HG02943 (cell line): ENCODE results near the gene SGCD.

Experiments used
- ATAC-seq: cut with Tn5 transposase; IDR thresholded peaks from one replicate; pipeline ENCODE4 v1.9.1; 2021; ENCODE audit warnings: mild to moderate bottlenecking, low read depth, moderate library complexity; ENCODE audit not compliant: unreplicated experiment

The SGCD gene

DNA sequence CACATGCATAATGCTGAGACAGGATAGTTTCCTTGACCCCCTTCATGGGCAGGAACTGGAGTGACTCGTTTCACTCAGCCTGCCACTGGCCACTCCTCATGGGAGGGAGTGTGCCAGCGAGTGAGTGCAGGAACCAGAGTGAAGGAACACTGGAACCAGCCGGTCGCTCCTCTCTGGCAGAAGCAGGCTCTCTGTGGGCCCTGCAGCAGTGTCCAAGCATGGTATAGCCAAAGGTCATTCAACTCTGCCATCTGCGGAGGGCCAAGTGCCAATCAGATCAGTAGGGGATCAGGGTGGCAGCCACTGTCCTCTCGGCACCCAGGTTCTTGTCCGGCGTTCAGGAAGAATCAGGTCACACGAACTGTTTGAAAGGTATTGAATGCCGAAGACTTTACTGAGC is 353.9 kb downstream of the SGCD start:
- no peak for ATAC-seq

DNA sequence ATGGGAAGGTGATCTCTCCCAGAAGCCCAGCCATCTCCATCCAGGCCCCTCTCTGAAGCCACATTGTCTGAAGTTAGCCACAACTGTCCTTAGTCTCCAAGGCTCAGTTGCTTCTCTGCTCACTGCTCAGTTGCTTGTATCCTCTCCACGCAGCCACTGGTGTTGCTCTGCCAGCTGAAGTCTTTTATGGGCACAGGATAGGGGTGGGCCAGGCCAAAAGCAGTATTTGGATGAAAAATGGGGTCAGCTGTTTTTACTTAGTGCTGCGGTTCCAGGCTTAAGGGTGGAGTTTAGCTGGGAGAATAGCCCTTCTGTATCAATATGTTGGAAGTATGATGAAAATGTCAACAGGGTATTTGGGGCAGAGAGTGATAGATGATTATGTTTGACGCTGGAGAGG is 354.3 kb downstream of the SGCD start:
- no peak for ATAC-seq

DNA sequence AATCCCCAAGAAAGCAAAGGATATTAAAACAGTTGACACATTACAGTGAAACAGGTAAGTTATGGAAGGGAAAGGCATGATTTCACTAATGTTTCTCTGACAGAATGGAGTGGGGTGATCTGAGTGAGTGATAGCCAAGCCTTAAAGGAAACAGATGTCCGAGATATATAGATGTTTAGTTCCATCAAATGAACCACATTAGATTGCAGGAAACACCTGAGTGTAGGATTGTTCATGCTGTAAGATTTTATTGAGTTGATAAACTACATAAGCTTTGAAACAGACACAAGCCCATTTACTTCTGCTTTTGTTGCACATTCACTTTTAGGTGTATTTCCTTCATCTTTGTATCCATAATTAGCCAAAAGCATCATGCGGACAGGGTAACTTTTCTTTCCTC is 356.0 kb downstream of the SGCD start:
- no peak for ATAC-seq

DNA sequence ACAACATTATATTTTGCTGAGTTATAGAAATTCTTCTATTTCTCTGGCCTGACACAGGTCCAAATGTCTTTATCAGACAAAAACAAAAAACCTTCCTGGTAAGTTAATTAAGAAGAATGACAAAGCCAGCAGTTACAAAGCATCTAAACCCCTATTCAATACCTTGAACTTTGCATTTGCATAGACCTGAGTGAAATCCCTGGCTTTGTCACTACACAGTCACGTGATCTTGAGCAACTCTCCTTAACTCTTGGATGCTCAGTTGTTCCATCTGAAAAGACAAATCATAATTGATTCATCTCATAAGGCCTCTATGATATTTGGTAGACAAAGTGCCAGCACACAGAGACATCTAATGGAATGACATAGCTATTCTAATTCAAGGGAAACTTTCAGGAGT is 356.5 kb downstream of the SGCD start:
- no peak for ATAC-seq

DNA sequence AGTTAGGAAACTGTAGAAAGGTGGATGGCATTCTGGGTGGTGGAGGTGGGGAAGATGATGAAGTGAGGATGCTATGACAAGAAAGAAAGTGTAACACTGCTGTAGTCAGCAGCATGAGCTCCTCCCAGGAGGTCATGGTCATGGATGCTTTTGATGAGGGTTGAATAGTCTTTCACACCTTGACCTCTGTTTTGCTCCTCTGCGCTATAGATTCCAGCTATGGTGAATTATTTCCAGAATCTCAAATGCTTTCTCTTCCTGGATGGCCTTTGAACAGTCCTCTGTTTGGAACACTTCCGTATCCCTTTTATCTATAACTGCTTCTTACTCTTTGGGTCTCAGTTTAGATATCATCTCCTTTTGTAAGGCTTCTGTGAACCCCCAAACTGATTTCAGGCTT is 357.3 kb downstream of the SGCD start:
- ATAC-seq, result no peak

DNA sequence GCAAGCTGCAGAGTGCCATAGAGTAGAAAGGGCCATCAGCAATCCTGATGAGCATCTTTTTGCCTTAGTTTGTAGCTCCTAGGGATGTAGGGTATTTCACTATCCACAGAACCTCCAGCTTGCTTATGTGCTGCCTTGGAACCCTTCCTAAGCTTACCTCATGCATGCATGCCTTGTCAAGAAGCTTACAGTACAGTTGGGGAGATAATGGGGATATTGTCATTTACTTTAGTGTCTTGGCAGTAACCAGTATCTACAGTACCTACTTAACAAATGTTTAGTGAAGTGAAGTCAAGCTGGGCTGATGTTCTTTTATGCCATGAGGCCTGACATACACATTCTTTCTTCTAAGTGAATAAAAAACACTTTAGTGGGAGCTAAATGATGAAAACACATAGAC is 358.5 kb downstream of the SGCD start:
- no peak for ATAC-seq

DNA sequence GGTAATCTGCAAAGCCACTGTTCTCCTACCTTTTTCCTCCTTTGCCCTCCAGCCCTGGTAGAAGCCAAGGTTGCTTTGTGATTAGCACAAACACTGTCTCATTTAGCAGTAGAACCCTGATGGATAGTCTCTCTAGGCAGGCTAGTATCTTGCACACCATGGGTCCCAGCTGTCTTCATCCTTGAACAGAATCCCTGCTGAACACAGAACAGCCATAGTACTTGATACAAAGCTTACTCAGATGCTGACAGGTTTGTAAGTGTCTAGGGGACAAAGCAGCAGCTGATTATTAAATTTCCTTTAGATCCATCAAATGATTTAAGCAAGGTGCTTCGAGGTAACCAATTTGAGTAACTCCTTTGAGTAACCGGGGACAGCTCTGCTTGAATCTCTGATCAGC is 359.4 kb downstream of the SGCD start:
- ATAC-seq, result no peak

DNA sequence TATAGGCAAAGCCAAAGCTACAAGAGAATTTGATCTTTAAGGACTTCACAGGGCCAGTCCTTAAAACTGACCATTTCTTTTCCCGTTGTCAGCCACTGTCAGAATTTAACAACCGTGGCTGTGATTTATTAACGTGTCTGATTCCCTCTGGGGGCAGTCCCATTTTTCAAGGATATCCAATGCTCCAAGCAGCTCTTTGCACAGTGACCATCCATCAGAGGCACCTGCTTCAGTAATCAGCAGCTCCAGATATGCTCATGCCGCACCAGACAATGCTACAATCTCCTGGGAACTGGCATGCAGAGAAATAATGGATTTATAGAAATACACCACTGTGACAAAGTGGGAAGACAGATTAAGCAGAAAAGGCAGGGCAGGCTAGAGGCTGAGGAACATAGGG is 359.8 kb downstream of the SGCD start:
- ATAC-seq, result no peak

DNA sequence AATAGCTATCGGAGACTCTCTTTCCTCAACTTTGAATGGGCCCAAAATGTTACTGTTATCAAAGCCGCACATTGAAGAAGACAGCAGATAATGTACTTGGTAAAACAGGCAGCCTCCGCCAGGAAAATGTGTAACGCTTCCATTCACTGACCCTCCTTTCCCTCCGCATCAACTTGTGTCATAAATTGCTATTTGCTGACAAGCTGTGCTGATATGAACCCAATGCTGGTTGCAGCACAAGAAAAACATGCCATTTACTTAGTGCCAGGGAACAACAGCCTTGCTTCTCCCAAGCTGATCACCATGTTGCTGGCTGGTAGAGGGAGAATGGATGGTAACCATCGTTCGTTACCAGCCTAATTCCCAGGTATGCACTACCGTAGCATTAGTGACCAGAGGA is 360.6 kb downstream of the SGCD start:
- no peak for ATAC-seq

DNA sequence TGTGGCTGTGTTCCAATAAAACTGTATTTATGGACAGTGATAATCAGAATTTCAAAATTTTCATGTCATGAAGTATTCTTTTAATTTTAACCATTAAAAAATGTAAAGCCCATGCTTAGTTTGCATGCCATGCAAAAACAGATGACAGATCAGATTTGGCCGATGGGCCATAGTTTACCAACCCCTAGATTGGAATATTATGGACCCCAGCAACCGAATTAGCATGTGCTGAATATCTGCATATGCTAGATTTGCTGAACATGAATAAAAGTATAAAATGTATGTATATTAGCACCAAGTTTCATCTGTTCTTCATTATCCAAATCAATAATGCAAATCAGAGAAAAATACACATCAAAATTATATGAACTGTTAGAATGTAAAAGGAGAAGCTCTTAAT is 364.6 kb downstream of the SGCD start:
- no peak for ATAC-seq

DNA sequence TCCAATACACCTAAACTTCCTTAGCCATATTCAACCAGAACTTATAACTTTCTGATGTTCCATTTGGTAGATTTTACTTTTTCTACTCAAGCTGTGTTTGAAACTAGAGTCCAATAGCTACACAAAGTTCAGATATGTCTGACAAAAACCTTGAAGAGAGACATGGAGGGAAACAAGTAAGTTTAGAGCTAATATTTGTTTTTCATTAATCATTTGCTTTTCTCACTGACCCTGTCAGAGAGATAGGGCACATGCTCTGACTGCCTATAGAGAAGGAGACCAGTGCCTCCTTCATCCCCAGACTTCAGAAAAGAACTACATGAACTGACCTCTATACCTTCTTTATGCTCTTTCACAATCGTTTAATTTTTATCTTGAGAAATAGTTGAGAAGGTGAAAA is 366.1 kb downstream of the SGCD start:
- no peak for ATAC-seq

DNA sequence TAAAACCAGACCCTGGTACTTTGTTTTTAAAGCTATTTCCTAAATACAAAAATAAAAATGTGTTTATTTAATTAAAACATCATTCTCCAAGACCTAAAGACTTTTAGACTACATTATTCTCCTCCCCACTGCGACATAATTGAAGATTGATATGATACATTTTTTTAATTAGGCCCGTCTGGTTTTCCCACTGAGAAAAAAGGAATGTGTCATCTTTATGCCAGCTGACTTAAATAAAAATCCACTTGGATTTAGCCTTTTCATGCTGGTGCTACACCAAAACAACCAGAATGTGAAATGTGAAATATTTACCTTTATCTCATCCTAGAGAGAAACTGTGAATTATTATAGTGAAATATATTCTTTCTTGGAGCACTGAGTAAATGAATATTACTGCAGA is 367.6 kb downstream of the SGCD start:
- no peak for ATAC-seq

DNA sequence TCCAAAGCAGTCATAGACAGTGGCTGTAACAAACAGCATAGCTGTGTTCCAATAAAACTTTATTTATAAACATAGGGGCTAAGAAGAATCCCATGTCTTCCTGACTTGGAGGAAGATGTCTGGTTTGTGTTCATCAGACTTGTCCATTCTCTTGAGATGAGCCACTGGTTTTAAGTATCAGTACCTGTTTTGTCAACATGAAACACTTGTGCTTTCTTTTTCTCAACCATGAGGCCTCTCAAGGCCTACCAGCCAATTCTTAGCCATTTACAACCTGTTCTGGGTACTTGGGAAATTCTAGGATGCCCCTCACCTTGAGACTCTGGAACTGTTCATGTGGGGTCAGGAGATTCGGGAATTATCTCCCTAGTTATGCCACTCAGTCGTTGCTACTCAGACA is 368.8 kb downstream of the SGCD start:
- ATAC-seq, result no peak

DNA sequence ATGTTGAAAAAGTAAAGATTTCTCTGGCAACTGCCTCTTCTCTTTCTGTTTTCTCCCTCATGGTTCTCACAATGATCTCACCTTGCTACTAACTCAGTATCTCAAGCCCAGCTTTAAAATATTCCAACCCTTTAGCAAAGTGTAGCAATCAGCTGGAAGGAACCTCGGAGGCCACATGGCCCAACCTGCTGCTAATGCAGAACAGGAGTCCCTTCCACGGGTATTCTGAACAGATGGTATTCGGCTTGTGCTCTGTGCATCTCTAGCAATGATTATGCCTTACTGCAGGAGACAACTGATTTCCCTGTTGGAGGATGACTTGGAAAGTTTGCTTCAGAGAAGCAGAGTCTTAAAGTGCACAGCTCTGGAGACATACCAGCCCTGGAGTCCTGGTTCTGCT is 371.4 kb downstream of the SGCD start:
- ATAC-seq, result no peak

DNA sequence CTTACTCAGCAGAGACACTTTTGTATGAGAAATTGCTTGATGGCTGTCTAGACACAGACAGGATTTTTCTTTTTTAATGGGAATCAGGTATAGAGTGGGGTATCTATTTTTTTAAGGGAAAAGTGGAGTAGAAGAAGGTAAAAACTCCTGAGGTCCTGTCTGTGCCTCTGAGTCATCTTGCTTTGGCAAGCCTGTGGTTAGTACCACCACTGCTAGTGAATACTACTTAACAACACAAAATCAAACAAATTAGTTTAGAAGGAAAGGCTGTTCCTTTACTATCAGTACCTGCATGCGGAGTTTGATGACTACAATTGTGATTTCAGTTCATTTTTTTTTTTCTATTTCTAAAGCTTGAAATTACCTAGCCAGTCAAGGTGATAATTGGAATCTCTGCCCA is 372.2 kb downstream of the SGCD start:
- no peak for ATAC-seq

DNA sequence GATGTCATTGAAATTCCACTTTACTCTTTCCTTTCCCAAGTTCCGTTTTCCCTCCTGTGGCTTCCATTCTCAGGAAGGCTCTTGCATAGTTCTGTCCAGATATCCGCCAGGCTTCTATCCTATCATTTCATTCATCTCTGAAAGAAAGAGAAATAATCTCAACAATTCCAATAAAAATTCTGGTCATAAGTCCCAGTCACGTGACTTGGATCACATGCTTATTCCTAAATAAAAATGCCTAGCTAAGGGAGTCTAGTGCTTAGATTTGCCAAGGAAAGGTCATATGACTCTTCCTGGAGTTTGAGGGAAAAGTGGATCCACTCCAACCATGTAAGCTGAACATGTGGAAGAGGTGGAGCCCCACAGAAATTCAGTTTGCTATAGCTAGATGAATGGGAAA is 377.2 kb downstream of the SGCD start:
- no peak for ATAC-seq

DNA sequence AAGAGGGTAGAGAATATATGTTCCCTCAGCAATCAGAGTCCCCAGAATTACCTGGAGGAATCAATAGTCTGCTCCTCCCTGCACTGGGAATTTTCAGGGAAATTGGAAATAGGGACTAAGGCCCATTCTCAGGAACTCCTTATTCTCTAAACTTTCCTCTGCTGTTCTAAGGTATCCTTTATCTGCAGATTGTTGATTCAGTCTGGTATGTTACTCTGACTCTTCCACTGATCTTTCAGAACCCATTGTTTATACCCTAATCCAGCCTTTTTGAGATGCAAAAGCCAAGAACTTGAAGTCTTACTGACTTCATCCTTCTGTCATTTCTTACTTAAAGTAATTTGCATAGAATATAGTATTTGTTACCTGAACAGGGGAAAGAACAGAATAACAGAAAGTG is 379.7 kb downstream of the SGCD start:
- ATAC-seq, result no peak

DNA sequence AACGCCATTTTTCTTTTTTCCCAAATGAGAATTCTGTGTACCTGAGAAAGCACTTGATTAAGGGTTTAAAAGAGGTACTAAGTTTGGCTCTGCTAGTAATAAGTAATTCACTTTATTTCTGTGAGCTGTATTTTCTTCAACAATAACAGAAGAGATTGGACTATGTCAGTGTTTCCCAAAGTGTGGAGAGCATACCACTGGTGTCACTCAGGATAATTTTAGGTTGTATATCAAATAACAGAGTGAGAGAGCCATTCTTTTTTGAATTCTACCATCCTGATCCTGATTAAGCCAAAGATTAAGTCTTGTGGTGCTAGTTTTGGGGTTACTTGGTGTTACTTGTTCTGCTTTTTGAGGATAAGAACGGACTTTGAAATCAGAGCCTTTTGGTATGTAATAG is 380.8 kb downstream of the SGCD start:
- ATAC-seq, result no peak

DNA sequence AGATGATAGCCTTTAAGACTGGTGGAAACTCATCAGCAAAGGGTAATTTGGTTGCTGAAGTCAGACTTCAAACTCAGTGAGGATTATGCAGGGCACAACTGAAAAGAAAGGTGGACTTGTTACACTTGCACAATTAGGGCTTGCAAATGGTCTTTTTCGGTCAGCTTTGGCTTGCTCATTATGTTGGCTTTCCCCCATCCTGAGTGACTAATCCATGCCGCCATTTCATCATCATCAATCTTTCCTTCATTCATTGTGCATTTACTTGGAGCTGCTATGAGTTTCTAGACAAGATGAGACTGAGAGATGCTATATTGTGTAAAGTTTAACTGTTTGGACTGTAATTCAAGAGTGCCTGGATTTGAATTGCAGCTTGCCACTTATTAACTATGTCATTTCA is 388.3 kb downstream of the SGCD start:
- no peak for ATAC-seq

DNA sequence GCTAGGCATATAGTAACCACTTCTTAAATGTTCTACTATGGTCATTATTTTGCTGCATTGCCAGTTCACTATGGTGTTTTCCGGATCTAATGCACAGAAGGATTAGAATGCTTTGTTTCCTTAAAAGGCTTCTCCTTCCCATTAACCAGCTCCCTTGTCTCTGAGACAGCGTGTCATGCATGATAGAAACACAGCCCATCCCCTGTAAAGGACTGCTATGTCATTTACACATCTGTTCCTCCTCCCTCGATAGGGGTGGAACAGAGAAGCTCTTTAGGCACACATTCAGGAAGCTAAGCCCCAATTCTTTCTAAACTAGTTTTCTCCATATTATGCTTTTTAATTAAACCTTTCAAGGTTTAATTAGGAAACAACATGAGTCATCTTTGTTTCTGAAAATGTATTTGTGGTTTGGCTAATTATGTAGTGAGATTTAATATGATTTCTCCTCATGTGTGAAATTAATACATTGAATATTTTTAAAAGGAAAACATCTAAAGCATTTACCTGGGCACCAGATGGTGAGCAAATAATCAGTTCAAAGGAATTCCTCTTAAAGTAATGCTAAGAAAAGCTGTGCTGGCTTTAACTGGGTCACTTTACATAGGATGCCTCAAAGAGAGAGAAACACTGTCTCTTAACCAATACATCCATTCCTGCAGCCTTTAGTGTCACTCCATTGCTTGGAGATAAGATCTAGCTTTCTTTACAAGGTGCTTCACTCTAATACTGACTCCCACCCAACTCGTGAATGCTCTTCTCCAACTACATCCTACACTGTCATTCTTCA is 389.8 kb downstream of the SGCD start:
- ATAC-seq, result no peak

DNA sequence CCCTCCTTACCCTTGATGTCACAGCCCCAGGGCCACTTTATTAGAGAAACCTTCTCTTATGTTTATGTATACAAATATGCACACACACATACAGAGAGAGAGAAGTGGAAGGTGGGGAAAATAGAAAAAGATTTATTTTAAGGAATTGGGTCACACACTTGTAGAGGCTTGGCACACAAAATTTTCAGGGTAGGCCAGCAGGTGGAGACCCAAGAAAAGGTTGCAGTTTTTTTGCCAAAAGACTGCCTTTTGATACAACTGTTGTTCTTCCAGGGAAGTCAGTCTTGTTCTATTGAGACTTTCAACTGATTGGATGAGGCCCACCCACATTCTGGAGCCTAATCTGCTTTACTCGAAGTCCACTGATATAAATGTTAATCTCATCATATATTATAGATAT is 392.0 kb downstream of the SGCD start:
- no peak for ATAC-seq

DNA sequence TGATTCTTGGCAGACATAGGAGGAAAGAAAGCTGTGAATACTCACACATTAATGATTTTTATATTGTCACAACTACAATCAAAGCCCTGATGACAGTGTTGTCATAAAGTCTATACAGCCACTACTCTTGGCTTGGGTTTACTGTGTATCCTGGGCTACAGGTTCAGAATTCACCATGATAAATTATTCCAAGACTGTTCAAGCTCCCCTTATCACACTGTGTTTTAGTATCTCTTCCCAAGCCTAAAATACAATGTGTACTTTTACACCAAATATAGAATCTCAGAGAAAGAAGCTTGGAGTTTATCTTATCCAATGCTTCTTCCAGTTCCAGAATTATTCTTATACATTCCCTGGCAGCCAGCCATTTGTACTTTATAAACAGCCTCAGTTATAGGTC is 395.4 kb downstream of the SGCD start:
- no peak for ATAC-seq

DNA sequence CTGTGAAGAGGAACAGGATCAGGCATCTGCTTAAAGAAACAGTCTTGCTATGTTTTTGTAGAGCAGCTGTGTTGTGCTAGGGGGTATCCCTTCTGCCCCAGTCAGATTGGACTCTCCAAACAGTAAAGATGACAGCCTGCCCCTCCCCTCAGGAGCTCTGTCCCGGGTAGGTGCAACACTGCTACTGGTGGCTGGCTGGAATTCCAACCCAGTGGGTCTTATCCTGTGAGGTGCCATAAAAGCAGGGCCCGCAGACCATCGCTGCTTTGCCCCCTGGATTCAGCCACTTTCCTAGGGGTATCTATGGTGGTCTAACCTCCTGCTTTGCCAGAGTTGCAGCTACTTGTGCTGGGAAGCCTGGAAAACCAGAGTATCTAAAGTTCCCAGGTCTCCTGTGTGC is 408.5 kb downstream of the SGCD start:
- ATAC-seq, result no peak
